GM13976 (cell line): ENCODE measurements around the gene ZNF391.
"Not testable (repeated sequence)": the region's sequence is repeated elsewhere in the genome, so short reads cannot be mapped to it uniquely, and the experiment has no call there.

Experiments
- DNase-seq: peaks from one replicate; pipeline ENCODE4 v3.0.0; 2012; ENCODE audit warnings: low spot score
- CTCF ChIP-seq: IDR thresholded peaks from 2 replicates; pipeline ENCODE4 v1.5.1; 2012; ENCODE audit warnings: borderline replicate concordance, mild to moderate bottlenecking; ENCODE audit not compliant: insufficient read depth; ENCODE audit errors: extremely low read depth, missing control alignments, control extremely low read depth
- in situ Hi-C: fragments of 300-500 bp; cut with MboI; formaldehyde crosslinking; loops from one replicate; pipeline ENCODE4 v1.12.0; 2022; ENCODE audit warnings: low sequenced_read_pairs, mixed read lengths, inconsistent platforms; ENCODE audit not compliant: unreplicated experiment

The ZNF391 gene

GRCh38 chr6:27374824-27375612 is 13.5 kb upstream of the ZNF391 start:
- no peak for TF ChIP-seq CTCF
- DNase-seq: peak; percentile 85
- in situ Hi-C loops: no loop called here

DNA sequence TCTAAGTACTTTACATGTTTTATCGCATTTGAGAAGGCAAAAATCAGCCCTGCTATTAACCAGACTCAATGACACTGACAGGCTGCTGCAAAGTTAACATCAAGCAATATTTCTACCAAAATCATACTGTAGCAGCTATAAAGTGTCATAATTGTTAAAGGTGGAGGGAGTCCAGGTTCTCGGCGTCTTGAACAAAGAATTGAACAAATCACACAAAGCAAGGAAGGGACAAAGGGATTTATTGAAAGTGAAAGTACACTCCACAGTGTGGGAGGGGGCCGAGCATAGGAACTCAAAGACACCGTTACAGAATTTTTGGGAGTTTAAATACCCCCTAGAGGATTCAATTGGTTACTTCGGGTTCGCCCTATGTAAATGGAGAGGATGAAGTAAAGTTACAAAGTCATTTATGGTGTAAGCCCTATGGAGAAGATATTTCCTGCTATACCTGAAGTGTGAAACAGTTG is 12.9 kb upstream of the ZNF391 start:
- no peak for TF ChIP-seq CTCF
- DNase-seq: no peak
- in situ Hi-C loops: no loop called here

GRCh38 chr6:27378406-27378805 is 10.2 kb upstream of the ZNF391 start:
- in situ Hi-C loops: not testable (repeated sequence)

DNA sequence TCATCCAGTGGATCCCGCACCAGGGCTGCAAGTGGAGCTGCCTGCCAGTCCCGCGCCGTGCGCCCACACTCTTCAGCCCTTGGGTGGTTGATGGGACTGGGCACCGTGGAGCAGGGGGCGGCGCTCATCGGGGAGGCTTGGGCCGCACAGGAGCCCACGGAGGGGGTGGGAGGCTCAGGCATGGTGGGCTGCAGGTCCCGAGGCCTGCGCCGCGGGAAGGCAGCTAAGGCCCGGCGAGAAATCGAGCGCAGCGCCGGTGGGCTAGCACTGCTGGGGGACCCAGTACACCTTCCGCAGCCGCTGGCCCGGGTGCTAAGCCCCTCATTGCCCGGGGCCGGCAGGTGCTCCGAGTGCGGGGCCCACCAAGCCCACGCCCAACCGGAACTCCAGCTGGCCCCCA is 7.6 kb upstream of the ZNF391 start:
- DNase-seq: not testable (repeated sequence)

More at GRCh38 chr6:27378406-27378805, 10.2 kb upstream of the ZNF391 start:
- not testable (repeated sequence) for DNase-seq

GRCh38 chr6:27383011-27383410 is 5.5 kb upstream of the ZNF391 start:
- no peak for DNase-seq
- in situ Hi-C loops: no loop called here
- TF ChIP-seq CTCF: no peak

More for the DNA sequence above, 7.6 kb upstream of the ZNF391 start:
- in situ Hi-C loops: not testable (repeated sequence)

DNA sequence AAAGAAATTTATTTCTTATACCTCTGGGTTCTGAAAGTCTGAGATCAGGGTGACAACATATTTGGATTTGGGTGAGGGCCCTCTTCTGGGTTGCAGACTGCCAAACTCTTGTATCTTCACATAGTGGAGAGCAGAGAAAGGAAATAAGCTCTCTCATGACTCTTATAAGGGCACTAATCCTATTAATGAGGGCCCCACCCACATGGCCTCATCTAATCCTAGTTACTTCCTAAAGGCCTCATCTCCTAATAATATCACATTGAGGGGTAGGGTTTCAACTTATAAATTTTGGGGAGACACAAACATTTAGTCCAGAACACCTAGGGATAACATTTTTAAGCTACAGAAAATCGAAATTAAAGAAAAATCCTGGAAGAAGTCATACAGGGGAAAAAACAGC is 5.1 kb upstream of the ZNF391 start:
- in situ Hi-C loops: no loop called here
- TF ChIP-seq CTCF: no peak
- DNase-seq: no peak

- TF ChIP-seq CTCF: no peak
- no peak for DNase-seq
- in situ Hi-C loops: no loop called here
These were observed 4.1 kb downstream of the ZNF391 start for GRCh38 chr6:27392623-27393022.
